HTR-8/SVneo (cell line): Measurements from ENCODE around the gene LRRC23.

Experiments used
- DNase-seq: peaks from one replicate; pipeline ENCODE4 v3.0.0; 2011; ENCODE audit warnings: low spot score, mixed read lengths; ENCODE audit not compliant: insufficient read length
- FAIRE-seq: peaks from 2 replicates; lab custom pipeline; 2011; peaks lifted over from hg19 to GRCh38; lab: Jason Lieb, UNC

Gene LRRC23

GRCh38 chr12:6954316-6955107 is 49.9 kb downstream of the LRRC23 start:
- FAIRE-seq: peak; percentile 9
- DNase-seq: no peak

GRCh38 chr12:6955108-6956020 is 50.7 kb downstream of the LRRC23 start:
- FAIRE-seq: no peak

GRCh38 chr12:6956021-6956727 is 51.6 kb downstream of the LRRC23 start:
- DNase-seq (no peak), FAIRE-seq (peak; percentile 90)

More at GRCh38 chr12:6955108-6956020, 50.7 kb downstream of the LRRC23 start:
- no peak for DNase-seq

GRCh38 chr12:6957151-6957701 is 52.6 kb downstream of the LRRC23 start:
- DNase-seq (no peak), FAIRE-seq (no peak)

- no peak for DNase-seq
- FAIRE-seq: no peak
These were observed 53.4 kb downstream of the LRRC23 start for GRCh38 chr12:6957741-6958608.

- FAIRE-seq (no peak), DNase-seq (no peak)
These were observed 54.0 kb downstream of the LRRC23 start for GRCh38 chr12:6958609-6959057.

- no peak for FAIRE-seq
- no peak for DNase-seq
These were observed 54.6 kb downstream of the LRRC23 start for GRCh38 chr12:6959058-6959804.

- DNase-seq (no peak), FAIRE-seq (no peak)
These were observed 55.4 kb downstream of the LRRC23 start for GRCh38 chr12:6959805-6960592.

GRCh38 chr12:6960593-6961277 is 56.1 kb downstream of the LRRC23 start:
- peak; percentile 54 for DNase-seq
- no peak for FAIRE-seq

GRCh38 chr12:6961278-6961694 is 56.7 kb downstream of the LRRC23 start:
- no peak for DNase-seq
- peak; percentile 40 for FAIRE-seq

- DNase-seq (peak; percentile 67), FAIRE-seq (no peak)
These were observed 57.2 kb downstream of the LRRC23 start for GRCh38 chr12:6961695-6962284.

- no peak for FAIRE-seq
- DNase-seq: no peak
These were observed 57.8 kb downstream of the LRRC23 start for GRCh38 chr12:6962285-6963015.

- FAIRE-seq (no peak), DNase-seq (no peak)
These were observed 58.6 kb downstream of the LRRC23 start for GRCh38 chr12:6963016-6963731.
